Central memory CD8-positive, alpha-beta T cell (primary cell): ENCODE data around the gene TTC28.

ENCODE experiments used
- ATAC-seq: fragments of 150-1000 bp; cut with Tn5 transposase; replicated peaks from 2 replicates; pipeline ENCODE4 v1.10.0; 2022; ENCODE audit warnings: mild to moderate bottlenecking, moderate FRiP score, moderate number of reproducible peaks; ENCODE audit not compliant: poor library complexity, severe bottlenecking; ENCODE audit errors: extremely low read depth
- DNase-seq, 2 donors: peaks; one replicate each; pipeline ENCODE4 v3.0.0; 2021; ENCODE audit warnings: low spot score in 2 of 2
- H3K27ac Mint-ChIP-seq: one replicate; pipeline ENCODE4 v1.8.0; 2022; ENCODE audit warnings: low read depth, mild to moderate bottlenecking, moderate library complexity, mixed read lengths
- H3K27me3 Mint-ChIP-seq: one replicate; pipeline ENCODE4 v1.8.0; 2022; ENCODE audit warnings: mixed read lengths
- H3K36me3 Mint-ChIP-seq: one replicate; pipeline ENCODE4 v1.8.0; 2022; ENCODE audit warnings: mild to moderate bottlenecking, moderate library complexity, mixed read lengths; ENCODE audit not compliant: insufficient read depth
- H3K4me1 Mint-ChIP-seq: one replicate; pipeline ENCODE4 v1.8.0; 2022; ENCODE audit warnings: mixed read lengths
- H3K4me3 Mint-ChIP-seq: one replicate; pipeline ENCODE4 v1.8.0; 2022; ENCODE audit warnings: mild to moderate bottlenecking, moderate library complexity, mixed read lengths
- H3K9me3 Mint-ChIP-seq: one replicate; pipeline ENCODE4 v1.8.0; 2022; ENCODE audit warnings: mixed read lengths

The TTC28 gene

GRCh38 chr22:28019360-28019759, 660.3 kb downstream of the TTC28 start:
- no peaks in the 10 kb centered on the region for H3K36me3 Mint-ChIP-seq
- H3K27me3 Mint-ChIP-seq, result peaks cover 13% of the 10 kb centered on the region
- no peaks in the 10 kb centered on the region for H3K4me1 Mint-ChIP-seq
- H3K27ac Mint-ChIP-seq, result no peak overlapping the region
- H3K9me3 Mint-ChIP-seq, result no peaks in the 10 kb centered on the region
- DNase-seq (no peak), ATAC-seq (no peak)
- H3K4me3 Mint-ChIP-seq, result no peak overlapping the region

GRCh38 chr22:28018461-28018927, 661.1 kb downstream of the TTC28 start:
- Mint-ChIP-seq H3K27me3 (peaks cover 13% of the 10 kb centered on the region), H3K9me3 (no peaks in the 10 kb centered on the region), H3K36me3 (no peaks in the 10 kb centered on the region), H3K27ac (peak overlapping the region; percentile 30), H3K4me1 (no peaks in the 10 kb centered on the region), H3K4me3 (no peak overlapping the region)
- DNase-seq (no peak), ATAC-seq (no peak)

GRCh38 chr22:28017859-28018258, 661.8 kb downstream of the TTC28 start:
- Mint-ChIP-seq H3K27ac (peak overlapping the region; percentile 30), H3K4me3 (no peak overlapping the region), H3K4me1 (no peaks in the 10 kb centered on the region), H3K9me3 (no peaks in the 10 kb centered on the region), H3K36me3 (no peaks in the 10 kb centered on the region), H3K27me3 (peaks cover 9% of the 10 kb centered on the region)
- DNase-seq (no peak), ATAC-seq (no peak)

- no peak overlapping the region for H3K27ac Mint-ChIP-seq
- no peaks in the 10 kb centered on the region for H3K9me3 Mint-ChIP-seq
- peaks cover 5% of the 10 kb centered on the region for H3K27me3 Mint-ChIP-seq
- ATAC-seq (no peak), DNase-seq (no peak)
- no peak overlapping the region for H3K4me3 Mint-ChIP-seq
- H3K36me3 Mint-ChIP-seq, result no peaks in the 10 kb centered on the region
- no peaks in the 10 kb centered on the region for H3K4me1 Mint-ChIP-seq
Measured at GRCh38 chr22:28017558-28017820, 662.2 kb downstream of the TTC28 start.

- ATAC-seq (no peak), DNase-seq (no peak)
- H3K36me3 Mint-ChIP-seq, result no peaks in the 10 kb centered on the region
- H3K4me1 Mint-ChIP-seq, result no peaks in the 10 kb centered on the region
- H3K27me3 Mint-ChIP-seq, result peaks cover under 1% of the 10 kb centered on the region
- H3K9me3 Mint-ChIP-seq, result no peaks in the 10 kb centered on the region
- no peak overlapping the region for H3K4me3 Mint-ChIP-seq
- no peak overlapping the region for H3K27ac Mint-ChIP-seq
Measured at GRCh38 chr22:28016781-28017557, 662.7 kb downstream of the TTC28 start.

- Mint-ChIP-seq H3K9me3 (no peaks in the 10 kb centered on the region), H3K36me3 (no peaks in the 10 kb centered on the region), H3K27ac (no peak overlapping the region), H3K4me1 (no peaks in the 10 kb centered on the region), H3K4me3 (no peak overlapping the region), H3K27me3 (no peaks in the 10 kb centered on the region)
- DNase-seq, result no peak
- ATAC-seq, result no peak
Measured at GRCh38 chr22:28015676-28016601, 663.7 kb downstream of the TTC28 start.

- Mint-ChIP-seq H3K4me3 (no peak overlapping the region), H3K4me1 (no peaks in the 10 kb centered on the region), H3K27me3 (no peaks in the 10 kb centered on the region), H3K27ac (no peak overlapping the region), H3K36me3 (no peaks in the 10 kb centered on the region), H3K9me3 (no peaks in the 10 kb centered on the region)
- ATAC-seq (no peak), DNase-seq (no peak)
Measured at GRCh38 chr22:28015046-28015425, 664.6 kb downstream of the TTC28 start.

- ATAC-seq (no peak), DNase-seq (no peak)
- Mint-ChIP-seq H3K4me3 (no peak overlapping the region), H3K36me3 (no peaks in the 10 kb centered on the region), H3K27me3 (no peaks in the 10 kb centered on the region), H3K27ac (no peak overlapping the region), H3K4me1 (no peaks in the 10 kb centered on the region), H3K9me3 (no peaks in the 10 kb centered on the region)
Measured at GRCh38 chr22:28014211-28015045, 665.2 kb downstream of the TTC28 start.

- Mint-ChIP-seq H3K36me3 (no peaks in the 10 kb centered on the region), H3K4me1 (no peaks in the 10 kb centered on the region), H3K9me3 (no peaks in the 10 kb centered on the region), H3K27ac (no peak overlapping the region), H3K27me3 (no peaks in the 10 kb centered on the region), H3K4me3 (no peak overlapping the region)
- DNase-seq (no peak), ATAC-seq (no peak)
Measured at GRCh38 chr22:28013611-28014010, 666.0 kb downstream of the TTC28 start.

GRCh38 chr22:28012832-28013460, 666.7 kb downstream of the TTC28 start:
- DNase-seq, result no peak
- H3K4me3 Mint-ChIP-seq, result no peak overlapping the region
- no peaks in the 10 kb centered on the region for H3K36me3 Mint-ChIP-seq
- ATAC-seq, result no peak
- H3K4me1 Mint-ChIP-seq, result no peaks in the 10 kb centered on the region
- peak overlapping the region; percentile 49 for H3K27ac Mint-ChIP-seq
- H3K9me3 Mint-ChIP-seq, result no peaks in the 10 kb centered on the region
- no peaks in the 10 kb centered on the region for H3K27me3 Mint-ChIP-seq

- H3K9me3 Mint-ChIP-seq, result no peaks in the 10 kb centered on the region
- H3K27me3 Mint-ChIP-seq, result peaks cover 4% of the 10 kb centered on the region
- ATAC-seq (peak; percentile 62), DNase-seq (peak; percentile 59)
- H3K36me3 Mint-ChIP-seq, result peaks cover 1% of the 10 kb centered on the region
- no peak overlapping the region for H3K4me3 Mint-ChIP-seq
- H3K4me1 Mint-ChIP-seq, result no peaks in the 10 kb centered on the region
- no peak overlapping the region for H3K27ac Mint-ChIP-seq
Measured at GRCh38 chr22:28009272-28009827, 670.3 kb downstream of the TTC28 start.

GRCh38 chr22:28008649-28009048, 671.0 kb downstream of the TTC28 start:
- no peak for ATAC-seq
- no peaks in the 10 kb centered on the region for H3K4me1 Mint-ChIP-seq
- DNase-seq, result no peak
- peaks cover 11% of the 10 kb centered on the region for H3K27me3 Mint-ChIP-seq
- no peak overlapping the region for H3K27ac Mint-ChIP-seq
- no peaks in the 10 kb centered on the region for H3K9me3 Mint-ChIP-seq
- peaks cover 1% of the 10 kb centered on the region for H3K36me3 Mint-ChIP-seq
- no peak overlapping the region for H3K4me3 Mint-ChIP-seq
